SK-N-SH treated with all-trans-retinoic acid at 6 μM for 48 hours (cell line): Measurements from ENCODE around the gene TFDP3.

Experiments
- ARNTL ChIP-seq: fragments of 450-650 bp; formaldehyde crosslinking; IDR thresholded peaks from 2 replicates; pipeline ENCODE4 v1.5.0; 2020; ENCODE audit warnings: low read depth, mild to moderate bottlenecking, moderate library complexity, borderline replicate concordance
- BACH2 ChIP-seq: fragments of 250-450 bp; sonication (Bioruptor Pico); IDR thresholded peaks from 2 replicates; pipeline ENCODE4 v1.9.0; 2021; ENCODE audit warnings: mild to moderate bottlenecking, borderline replicate concordance
- ESRRG ChIP-seq: fragments of 250-450 bp; sonication (Bioruptor Pico); IDR thresholded peaks from 2 replicates; pipeline ENCODE4 v1.6.1; 2021; ENCODE audit warnings: mild to moderate bottlenecking
- OSR1 ChIP-seq: fragments of 250-450 bp; sonication (Bioruptor Pico); IDR thresholded peaks from 2 replicates; pipeline ENCODE4 v1.8.0; 2022; ENCODE audit warnings: moderate library complexity, mild to moderate bottlenecking, inconsistent platforms
- TOX ChIP-seq: fragments of 250-450 bp; sonication (Bioruptor Pico); IDR thresholded peaks from 2 replicates; pipeline ENCODE4 v1.8.0; 2021; ENCODE audit warnings: mild to moderate bottlenecking, moderate library complexity, borderline replicate concordance
- ZFP30 ChIP-seq: fragments of 450-650 bp; formaldehyde crosslinking; IDR thresholded peaks from 2 replicates; pipeline ENCODE4 v1.5.0; 2022; ENCODE audit warnings: mild to moderate bottlenecking, moderate library complexity
- TF ChIP-seq, protein P1 (sequence below): fragments of 250-450 bp; sonication (Bioruptor Pico); IDR thresholded peaks from 2 replicates; pipeline ENCODE4 v1.5.1; 2020; ENCODE audit warnings: low read depth, mild to moderate bottlenecking, moderate library complexity
- TF ChIP-seq, protein P2 (sequence below): fragments of 250-450 bp; sonication (Bioruptor Pico); IDR thresholded peaks from 2 replicates; pipeline ENCODE4 v1.5.0; 2020; ENCODE audit warnings: mild to moderate bottlenecking, moderate library complexity

DNA sequence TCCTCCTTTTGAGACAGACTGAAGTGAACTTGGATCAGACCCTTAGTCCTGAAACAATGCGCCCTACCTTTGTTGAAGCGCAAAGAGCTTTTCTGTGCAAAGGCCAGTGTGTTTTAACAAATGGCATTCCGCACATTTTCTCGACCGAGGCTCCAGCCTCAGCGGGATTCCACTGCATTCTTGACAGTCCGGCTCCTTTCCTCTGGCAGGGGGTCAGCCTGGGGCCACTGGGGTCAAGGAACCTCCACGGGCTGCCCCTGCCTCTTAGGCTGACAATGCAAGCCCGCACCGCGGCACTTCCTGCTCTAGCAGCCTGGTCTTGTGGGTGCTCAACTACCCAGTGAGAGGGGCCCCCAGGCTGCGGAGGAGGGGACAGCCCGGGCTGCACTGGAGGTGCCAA is 47.2 kb upstream of the TFDP3 start:
- TF ChIP-seq TOX (CRISPR knock-in tag) (no peak), BACH2 (CRISPR knock-in tag) (no peak), ZFP30 (CRISPR knock-in tag) (no peak), ARNTL (no peak), OSR1 (CRISPR knock-in tag) (no peak), ESRRG (no peak)
- TF ChIP-seq, protein P1, sequence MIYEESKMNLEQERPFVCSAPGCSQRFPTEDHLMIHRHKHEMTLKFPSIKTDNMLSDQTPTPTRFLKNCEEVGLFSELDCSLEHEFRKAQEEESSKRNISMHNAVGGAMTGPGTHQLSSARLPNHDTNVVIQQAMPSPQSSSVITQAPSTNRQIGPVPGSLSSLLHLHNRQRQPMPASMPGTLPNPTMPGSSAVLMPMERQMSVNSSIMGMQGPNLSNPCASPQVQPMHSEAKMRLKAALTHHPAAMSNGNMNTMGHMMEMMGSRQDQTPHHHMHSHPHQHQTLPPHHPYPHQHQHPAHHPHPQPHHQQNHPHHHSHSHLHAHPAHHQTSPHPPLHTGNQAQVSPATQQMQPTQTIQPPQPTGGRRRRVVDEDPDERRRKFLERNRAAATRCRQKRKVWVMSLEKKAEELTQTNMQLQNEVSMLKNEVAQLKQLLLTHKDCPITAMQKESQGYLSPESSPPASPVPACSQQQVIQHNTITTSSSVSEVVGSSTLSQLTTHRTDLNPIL (CRISPR knock-in tag) = no peak
- TF ChIP-seq, protein P2, sequence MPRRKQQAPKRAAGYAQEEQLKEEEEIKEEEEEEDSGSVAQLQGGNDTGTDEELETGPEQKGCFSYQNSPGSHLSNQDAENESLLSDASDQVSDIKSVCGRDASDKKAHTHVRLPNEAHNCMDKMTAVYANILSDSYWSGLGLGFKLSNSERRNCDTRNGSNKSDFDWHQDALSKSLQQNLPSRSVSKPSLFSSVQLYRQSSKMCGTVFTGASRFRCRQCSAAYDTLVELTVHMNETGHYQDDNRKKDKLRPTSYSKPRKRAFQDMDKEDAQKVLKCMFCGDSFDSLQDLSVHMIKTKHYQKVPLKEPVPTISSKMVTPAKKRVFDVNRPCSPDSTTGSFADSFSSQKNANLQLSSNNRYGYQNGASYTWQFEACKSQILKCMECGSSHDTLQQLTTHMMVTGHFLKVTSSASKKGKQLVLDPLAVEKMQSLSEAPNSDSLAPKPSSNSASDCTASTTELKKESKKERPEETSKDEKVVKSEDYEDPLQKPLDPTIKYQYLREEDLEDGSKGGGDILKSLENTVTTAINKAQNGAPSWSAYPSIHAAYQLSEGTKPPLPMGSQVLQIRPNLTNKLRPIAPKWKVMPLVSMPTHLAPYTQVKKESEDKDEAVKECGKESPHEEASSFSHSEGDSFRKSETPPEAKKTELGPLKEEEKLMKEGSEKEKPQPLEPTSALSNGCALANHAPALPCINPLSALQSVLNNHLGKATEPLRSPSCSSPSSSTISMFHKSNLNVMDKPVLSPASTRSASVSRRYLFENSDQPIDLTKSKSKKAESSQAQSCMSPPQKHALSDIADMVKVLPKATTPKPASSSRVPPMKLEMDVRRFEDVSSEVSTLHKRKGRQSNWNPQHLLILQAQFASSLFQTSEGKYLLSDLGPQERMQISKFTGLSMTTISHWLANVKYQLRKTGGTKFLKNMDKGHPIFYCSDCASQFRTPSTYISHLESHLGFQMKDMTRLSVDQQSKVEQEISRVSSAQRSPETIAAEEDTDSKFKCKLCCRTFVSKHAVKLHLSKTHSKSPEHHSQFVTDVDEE (CRISPR knock-in tag) = no peak
